ENCODE measurements around the gene DAB1. TPM values are rescaled to one million over a fixed set of nuclear protein-coding genes. Genes with fewer than 3 reads are reported as not detected.

DAB1 gene
- total RNA-seq, 3 donors from 2014 or later = 0.61 to 2.0 (median 0.92) TPM

GRCh38 chr1:57411262-57411661 lies 12.6 kb downstream of the DAB1 start:
- Histone ChIP-seq H3K4me1 (ENCODE audit: low read depth) (no peaks in the 10 kb centered on the region), H3K36me3 (ENCODE audit: low read depth) (no peaks in the 10 kb centered on the region), H3K4me3 (no peak overlapping the region), H3K9me3 (no peaks in the 10 kb centered on the region)
- TF ChIP-seq CTCF (IDR thresholded peaks at IDR 0.05) = no peak
- no peak for ATAC-seq
- no peak for DNase-seq
- intact Hi-C loops (cut with DNase I, micrococcal nuclease) = no loop called here

DNA sequence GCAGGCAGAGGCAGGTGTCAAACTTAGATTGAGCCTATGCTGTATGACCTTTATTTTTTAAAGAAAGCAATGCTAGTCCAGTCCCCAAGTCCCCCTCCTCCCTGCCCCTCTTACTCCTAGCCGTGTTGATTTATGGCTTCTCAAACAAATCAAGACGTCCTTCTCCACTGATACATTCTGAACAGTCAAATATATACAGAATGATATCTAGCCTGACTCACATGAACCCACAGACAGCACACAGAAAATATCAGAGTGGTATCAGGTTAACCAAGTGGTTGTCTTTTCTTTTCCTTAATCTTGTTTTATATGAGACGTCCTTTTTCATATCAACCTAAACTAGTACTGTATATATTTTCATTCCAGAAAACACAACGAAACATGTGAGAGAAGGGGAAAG lies 13.4 kb downstream of the DAB1 start:
- no peaks in the 10 kb centered on the region for H3K4me1 ChIP-seq (ENCODE audit: low read depth)
- no peak for ATAC-seq
- no peak overlapping the region for H3K4me3 ChIP-seq
- no peaks in the 10 kb centered on the region for H3K9me3 ChIP-seq
- H3K36me3 ChIP-seq (ENCODE audit: low read depth) = no peaks in the 10 kb centered on the region
- intact Hi-C loops (cut with DNase I, micrococcal nuclease) = no loop called here
- no peak for DNase-seq
- TF ChIP-seq CTCF (IDR thresholded peaks at IDR 0.05) = no peak

DNA sequence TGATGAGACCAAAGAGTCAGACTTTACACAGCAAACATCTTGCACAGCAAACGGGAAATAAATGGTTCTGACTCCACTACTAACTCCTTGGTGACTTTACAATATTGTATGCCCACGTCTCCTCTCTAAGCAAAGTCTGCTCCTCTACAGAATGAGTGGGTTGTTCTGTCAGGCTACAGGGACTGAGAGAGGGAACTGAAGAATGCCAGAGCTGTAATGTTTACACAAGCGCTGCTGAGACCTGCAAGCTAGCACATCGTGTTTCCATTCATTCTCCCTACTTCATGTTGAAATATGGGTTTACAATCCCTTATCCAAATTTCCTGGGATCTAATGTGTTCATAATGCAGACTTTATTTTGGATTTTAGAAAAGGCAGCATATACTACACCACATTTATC lies 15.9 kb downstream of the DAB1 start:
- no peak for ATAC-seq
- intact Hi-C loops (cut with DNase I, micrococcal nuclease) = no loop called here
- H3K9me3 ChIP-seq = no peaks in the 10 kb centered on the region
- no peaks in the 10 kb centered on the region for H3K4me1 ChIP-seq (ENCODE audit: low read depth)
- H3K4me3 ChIP-seq = no peak overlapping the region
- DNase-seq = no peak
- no peaks in the 10 kb centered on the region for H3K36me3 ChIP-seq (ENCODE audit: low read depth)
- TF ChIP-seq CTCF (IDR thresholded peaks at IDR 0.05) = no peak

DNA sequence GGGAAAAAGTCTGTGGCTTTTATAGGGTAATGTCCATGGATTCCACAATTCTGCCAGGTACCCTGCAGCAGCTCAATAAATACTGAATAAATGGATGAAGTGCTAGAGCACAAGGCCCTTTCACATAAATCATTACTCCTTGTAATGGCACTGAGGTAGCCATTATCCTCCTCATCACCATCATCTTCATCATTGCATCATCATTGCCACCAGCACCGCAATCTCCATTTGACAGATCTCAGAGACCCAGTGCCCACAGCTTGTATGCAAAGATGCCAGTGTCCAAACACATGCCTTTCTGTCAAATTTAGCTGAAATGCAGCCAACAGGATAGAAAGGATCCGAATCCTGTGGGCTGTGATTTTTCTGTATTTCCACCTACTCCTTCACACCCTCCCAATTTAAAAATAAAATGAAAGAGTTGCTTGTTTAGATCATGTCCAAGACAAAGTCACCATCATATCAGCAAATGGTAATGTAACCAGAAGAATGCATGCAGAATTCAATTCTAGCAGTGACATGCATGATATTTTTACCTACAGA lies 17.4 kb downstream of the DAB1 start:
- TF ChIP-seq CTCF (IDR thresholded peaks at IDR 0.05) = no peak
- H3K36me3 ChIP-seq (ENCODE audit: low read depth) = no peaks in the 10 kb centered on the region

DNA sequence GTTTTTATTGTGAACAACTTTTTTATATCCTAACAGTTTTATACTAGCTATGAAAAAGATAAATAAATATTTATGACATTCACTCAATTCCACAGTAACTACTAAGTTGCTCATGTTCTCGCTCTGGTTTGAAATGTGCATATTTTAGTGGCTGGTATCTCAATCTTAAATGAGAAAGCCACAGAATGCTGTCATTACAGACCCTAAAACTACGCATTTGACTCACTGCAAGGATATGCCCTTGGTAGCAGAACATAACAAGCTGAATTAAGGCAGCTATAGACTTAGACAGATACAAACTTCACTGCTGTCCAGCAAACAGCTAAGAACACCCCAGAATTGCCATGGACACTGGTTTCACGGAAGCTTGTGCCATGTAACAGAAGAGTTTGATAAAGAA lies 19.0 kb downstream of the DAB1 start:
- Histone ChIP-seq H3K9me3 (no peaks in the 10 kb centered on the region), H3K36me3 (ENCODE audit: low read depth) (no peaks in the 10 kb centered on the region), H3K4me1 (ENCODE audit: low read depth) (no peaks in the 10 kb centered on the region), H3K4me3 (no peak overlapping the region)
- ATAC-seq = peak; percentile 8
- no peak for TF ChIP-seq CTCF (IDR thresholded peaks at IDR 0.05)
- no peak for DNase-seq
- intact Hi-C loops (cut with DNase I, micrococcal nuclease) = no loop called here

More for the DNA sequence above, 17.4 kb downstream of the DAB1 start:
- ATAC-seq = no peak
- no peak for DNase-seq
- Histone ChIP-seq H3K9me3 (no peaks in the 10 kb centered on the region), H3K4me1 (ENCODE audit: low read depth) (no peaks in the 10 kb centered on the region), H3K4me3 (no peak overlapping the region)
- intact Hi-C loops (cut with DNase I, micrococcal nuclease) = no loop called here

DNA sequence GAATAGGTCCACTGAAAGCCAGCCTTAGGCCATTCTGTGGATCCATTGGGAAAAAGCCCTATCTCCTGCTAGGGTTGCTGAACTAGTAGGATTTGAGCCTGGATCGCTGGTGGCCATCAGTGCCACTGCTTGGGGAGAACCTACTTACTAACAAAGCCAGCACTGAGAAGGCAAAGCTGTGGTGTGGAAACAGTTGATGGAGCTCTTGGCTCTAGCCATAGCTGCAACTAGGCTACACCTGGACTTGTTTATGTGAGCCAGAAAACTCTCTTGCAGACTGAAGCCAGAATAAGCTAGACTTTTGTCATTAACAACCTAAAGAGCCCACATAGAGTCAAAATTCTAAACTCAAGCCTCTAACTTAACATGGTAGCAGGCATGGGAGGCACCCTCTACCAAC lies 20.7 kb downstream of the DAB1 start:
- H3K4me1 ChIP-seq (ENCODE audit: low read depth) = no peaks in the 10 kb centered on the region
- TF ChIP-seq CTCF (IDR thresholded peaks at IDR 0.05) = no peak
- H3K9me3 ChIP-seq = no peaks in the 10 kb centered on the region
- ATAC-seq (no peak), DNase-seq (no peak)
- no peak overlapping the region for H3K4me3 ChIP-seq
- H3K36me3 ChIP-seq (ENCODE audit: low read depth) = no peaks in the 10 kb centered on the region
- intact Hi-C loops (cut with DNase I, micrococcal nuclease) = no loop called here
